ENCODE data around the gene NAALADL2.

NAALADL2 gene

DNA sequence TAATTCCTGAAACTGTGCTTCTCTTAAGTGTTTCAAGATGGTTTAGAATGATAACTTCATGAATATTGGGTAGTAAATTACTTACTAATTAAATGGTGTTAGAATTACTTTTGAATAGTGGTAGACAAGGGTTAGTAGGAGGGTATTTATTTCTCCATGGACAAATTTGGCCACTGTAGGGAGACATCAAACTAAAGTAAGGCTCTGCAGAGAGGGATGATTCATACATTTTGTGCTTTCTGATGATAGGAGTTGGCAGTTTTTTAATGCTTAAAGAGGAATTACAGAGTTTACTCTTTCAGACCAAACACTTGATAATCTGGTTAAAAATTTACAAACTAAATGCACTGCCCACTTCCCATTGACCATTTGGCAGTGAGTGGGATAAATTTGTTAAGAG lies 127.6 kb downstream of the NAALADL2 start:
- DNase-seq (ENCODE audit: low spot score): no peak

DNA sequence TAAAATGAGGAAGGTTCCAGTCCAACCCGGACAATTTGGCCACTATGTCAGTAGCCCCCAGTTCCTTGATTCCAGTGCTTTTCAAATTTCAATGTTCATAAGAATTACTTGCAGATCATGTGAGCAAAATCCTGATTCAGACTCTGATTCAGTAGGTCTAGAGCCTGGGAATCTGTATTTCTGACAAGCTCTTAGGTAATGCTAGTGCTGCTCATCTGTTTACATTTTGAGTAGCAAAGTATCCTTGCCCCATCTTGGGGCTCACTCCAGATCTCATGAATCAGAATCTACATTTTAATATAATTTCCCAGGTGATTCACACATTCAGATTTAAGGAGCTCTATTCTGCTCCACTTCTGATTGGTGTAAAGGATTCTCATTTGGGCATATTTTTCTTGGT lies 142.0 kb downstream of the NAALADL2 start:
- no peak for DNase-seq (ENCODE audit: low spot score)

DNA sequence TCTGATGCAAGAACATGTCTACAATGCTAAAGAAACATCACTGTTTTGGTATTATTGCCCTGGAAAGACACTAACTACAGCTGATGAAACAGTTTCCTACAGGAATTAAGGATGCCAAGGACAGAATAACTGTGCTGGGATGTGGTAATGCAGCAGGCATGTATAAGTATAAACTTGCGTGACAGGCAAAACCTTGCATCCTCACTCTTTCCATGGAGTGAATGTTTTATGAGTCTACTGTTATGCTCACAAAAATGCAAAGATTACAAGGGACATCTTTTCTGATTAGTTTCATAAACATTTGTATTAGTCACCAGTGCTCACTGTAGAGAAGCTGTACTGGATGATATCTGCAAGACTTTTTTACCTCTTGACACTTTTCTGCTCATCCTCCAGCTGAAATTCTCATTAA lies 143.6 kb downstream of the NAALADL2 start:
- DNase-seq (ENCODE audit: low spot score): no peak

DNA sequence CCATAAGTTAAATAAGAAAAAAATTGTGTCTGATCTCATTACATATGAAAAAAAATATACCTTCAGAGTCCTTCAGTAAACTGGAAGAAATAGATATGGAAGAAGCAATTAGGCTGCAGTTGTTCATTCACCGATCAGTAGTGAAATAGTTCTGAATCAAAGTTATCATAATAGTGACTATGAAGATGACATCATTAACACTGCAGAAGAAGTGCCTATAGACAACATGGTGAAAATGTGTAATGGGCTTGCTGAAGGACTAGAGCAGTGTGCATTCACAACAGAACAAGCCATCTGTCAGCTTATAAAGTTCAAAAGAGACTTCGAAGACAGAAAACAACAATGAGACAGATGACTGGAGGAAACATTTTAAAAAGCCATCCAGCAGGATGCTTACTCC lies 144.5 kb downstream of the NAALADL2 start:
- no peak for DNase-seq (ENCODE audit: low spot score)

DNA sequence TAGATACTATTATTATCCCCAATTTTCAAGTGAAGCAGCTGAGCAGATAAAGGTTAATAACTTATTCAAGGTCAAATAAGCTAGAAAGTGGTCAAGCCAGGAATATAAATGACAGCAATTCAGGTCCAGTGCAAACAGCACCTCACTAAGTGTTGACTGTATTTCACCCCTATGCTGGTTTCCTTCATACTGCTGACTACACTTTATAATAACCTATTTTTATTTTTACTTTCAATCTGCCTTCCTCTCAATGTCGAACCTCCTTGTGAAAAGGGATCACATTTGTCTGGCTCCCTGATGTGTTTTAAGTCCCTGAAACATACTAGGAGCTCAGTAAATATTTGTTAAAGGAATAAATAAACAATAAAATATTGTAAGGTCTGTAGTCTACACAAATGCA lies 146.1 kb downstream of the NAALADL2 start:
- no peak for DNase-seq (ENCODE audit: low spot score)

DNA sequence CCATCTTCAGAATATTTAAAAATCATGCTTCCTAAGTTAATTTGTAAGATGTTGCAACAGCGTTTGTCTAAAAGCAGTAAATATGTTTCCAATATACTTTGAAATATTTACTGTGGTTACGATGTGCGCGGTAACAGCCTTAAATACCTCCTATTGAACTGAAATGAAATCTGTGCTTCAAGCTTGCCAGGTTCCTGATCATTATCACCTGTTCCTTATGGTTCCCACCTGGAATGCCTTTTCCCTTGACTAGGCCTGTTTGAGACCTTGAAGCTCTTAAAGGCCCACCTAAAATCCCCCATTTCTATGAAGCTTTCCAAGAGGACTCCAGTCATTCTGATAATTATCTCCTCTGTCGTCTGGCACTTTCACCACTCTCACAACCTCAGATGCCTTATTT lies 146.7 kb downstream of the NAALADL2 start:
- no peak for DNase-seq (ENCODE audit: low spot score)

DNA sequence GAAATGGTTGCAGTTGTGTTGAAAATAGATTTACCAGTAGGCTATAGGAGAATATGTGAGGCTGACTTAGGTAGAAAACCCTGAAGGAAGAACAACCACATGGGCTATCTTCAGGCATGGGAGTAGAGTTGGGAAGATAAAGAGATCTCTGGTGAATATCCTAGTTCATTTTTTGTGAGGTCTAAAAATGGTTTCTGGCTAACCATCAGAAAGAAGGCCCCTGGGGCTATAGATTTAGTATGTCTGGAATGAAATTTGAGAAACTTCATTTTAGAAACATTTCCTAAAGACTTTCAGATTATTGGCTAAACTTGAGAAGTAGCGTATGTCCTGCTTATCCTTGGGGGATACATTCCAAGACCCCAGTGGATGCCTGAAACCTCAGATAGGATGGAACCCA lies 148.2 kb downstream of the NAALADL2 start:
- DNase-seq (ENCODE audit: low spot score): no peak

DNA sequence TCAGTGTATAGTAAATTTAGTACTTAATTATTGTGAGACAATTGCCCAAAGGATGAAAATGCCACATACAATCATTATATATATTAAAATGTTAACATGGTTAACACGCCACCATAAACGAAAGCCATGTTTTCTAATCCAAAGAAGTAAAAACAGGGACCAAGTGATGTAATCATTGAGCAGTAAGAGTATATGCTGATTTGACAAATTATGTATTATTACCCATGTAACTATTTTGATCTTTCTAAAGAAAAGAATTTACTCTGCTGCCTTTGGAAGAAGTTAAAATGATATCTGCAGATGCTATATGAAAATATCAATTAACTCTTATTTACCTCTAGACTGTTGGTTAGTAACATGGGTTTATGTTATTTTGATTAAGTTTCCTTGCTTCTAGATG lies 150.2 kb downstream of the NAALADL2 start:
- no peak for DNase-seq (ENCODE audit: low spot score)

DNA sequence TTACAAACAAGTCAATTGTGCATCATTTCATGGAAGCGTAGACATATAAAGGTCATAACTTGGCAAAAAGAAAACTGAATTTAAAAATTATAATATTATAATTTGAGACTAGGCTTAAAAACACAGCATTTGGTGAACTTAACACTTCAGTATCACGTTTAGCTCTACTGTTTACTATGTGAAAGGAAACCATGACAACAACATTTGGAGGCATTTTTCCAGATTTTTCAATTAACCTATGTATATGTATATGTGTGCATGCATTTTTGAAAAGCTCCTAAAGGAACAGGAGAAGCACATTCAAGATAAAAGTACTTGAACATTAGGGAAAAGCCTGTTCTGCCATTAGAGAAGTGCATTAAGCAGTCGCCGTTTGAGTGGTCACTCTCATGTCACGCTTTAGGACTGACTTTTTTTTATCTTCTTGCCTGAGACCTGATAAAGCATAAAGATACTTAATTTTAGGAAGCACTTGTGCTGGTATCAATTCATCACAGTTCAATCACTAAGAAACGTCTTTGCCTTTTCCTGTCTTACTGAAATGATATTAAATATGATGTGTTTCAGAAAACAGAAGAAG lies 156.0 kb downstream of the NAALADL2 start:
- DNase-seq (ENCODE audit: low spot score): no peak

DNA sequence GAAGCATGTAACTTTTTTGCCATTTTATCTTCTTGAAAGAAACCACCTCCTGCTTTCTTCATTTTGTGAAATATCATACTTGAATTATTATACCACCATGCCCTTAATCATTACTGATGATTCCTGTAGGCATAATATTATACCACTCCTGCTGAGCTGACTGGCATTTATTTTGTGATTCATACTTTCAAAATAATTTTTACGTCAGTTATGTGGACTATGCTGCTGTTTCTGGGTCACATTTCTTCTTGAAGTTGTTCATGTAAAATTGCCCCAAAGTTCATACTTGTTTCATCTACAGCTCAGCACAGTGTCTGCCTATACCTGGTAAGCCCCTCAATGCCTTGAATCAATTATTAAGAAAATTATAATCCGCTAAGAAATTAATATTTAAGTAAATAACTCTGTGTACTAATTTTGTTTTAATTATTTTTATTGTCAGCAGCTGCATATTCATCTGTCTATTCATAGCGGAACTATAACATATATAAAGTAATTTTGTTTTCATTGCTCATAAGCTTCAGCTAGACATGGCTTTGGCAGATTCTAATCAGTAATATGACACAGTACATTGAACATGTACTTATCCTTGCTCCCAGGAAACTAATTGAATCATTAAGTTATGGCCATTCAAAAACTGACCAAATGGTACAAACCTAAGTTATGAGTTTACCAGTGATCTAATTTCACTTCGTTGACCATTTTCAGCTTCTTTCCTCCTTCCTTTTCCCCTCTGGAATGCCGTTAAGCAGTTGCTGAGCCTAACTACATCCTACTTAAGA lies 160.0 kb downstream of the NAALADL2 start:
- DNase-seq (ENCODE audit: low spot score): no peak

DNA sequence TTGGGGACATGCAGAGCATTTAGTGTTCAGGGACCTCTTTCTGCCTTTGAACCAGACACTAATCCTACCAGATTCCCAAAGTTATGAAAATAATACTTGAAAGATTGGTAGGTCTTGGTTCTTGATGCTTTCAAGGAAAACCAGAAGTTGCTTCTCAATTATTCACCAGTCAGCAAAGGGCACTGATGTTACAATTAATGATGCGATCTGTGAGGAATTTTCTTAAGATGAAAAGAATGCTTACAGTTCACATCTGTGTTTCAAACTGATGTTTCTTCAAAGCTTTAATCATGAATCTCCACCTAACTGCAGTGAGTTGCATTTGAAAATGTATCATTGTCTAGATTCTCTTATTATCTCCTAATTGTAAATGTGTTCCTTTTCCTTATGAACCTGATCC lies 161.0 kb downstream of the NAALADL2 start:
- no peak for DNase-seq (ENCODE audit: low spot score)

DNA sequence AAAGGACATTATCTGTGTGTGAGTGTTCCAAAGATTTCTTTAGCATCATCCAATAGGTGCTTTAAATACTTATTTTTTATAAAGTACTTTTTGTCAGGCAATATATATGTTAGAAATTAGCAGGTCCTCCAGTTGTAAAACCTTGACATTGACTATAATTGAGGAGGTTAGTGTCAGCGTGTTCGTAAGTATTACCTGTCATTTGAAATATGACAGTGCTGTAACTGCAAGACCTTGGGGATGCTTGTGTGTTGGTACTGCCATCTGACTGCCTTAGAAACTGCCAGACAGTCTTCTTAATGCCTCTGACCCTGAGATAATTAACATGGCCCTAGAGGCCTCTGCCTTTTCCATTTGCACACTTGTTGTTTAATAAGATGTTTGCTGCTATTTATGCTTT lies 170.7 kb downstream of the NAALADL2 start:
- DNase-seq (ENCODE audit: low spot score): no peak

DNA sequence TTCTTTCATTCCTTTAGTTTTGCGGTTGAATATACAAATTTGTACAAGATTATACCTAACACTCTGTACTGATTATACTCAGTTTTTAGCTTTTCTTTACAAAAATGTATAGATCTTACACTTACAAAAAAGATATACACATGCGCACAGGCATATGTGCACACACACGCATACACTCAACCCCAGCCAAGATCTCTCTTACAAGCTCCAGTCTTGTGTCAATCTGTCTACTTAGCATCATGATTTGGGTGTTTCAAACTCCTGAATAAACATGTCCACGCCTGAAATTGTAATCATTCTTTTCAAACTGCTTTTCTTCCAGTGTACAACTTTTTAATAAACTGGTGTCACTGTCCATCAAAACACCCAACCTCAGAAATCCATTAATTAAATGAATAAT lies 180.7 kb downstream of the NAALADL2 start:
- no peak for DNase-seq (ENCODE audit: low spot score)

DNA sequence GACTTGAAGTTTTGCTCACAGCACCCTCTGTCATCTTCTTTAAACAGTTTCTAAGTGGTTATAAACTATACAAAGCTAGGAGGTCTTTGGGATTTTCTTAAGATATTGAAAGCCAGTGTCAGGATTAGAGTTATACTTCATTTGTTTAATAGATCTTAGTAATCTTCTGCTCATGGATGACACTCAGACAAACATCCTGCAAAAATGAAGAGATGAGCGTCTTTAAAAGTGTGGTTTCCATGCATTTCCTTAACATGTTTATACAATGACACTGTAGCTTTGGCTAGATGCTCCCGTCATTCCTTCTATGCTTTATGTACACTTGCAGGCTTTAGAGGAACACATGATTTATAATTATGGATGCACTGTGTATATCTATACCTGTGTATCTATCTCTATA lies 182.2 kb downstream of the NAALADL2 start:
- DNase-seq (ENCODE audit: low spot score): no peak

DNA sequence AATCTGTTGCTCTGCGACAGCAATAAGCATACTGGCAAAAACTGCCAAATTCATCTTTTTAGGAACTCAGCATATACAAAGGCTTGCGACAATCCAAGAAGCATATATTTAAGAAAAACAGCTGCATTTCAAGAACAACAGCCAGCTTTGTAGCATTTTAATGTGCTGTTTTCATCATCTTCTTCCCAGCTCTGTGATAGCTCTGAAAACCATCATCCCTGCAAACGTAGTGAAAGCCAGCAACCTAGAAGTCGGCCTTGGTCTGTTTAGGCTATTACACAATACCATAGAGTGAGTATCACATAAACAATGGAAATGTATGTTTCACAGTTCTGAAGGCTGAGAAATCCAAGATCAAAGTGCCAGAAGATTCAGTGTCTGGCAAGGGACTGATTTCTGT lies 187.5 kb downstream of the NAALADL2 start:
- DNase-seq (ENCODE audit: low spot score): no peak

DNA sequence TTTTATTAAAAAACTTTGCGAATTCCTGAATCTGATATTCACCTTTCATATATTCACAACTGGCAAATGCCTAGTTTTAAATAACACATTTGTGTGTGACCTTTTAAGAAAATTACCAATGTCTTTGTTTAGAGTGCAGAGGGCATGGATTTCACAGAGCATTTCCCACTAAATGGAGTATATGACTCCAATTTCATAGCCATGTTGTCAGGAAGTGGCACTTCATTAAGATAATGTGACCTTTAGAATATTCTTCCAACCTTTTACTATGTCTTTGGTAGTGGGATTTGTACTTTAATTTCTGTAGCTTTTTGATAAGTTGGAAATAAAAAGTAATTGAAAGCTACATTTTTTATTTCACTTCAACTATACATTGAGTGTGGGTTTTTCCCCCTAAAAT lies 188.7 kb downstream of the NAALADL2 start:
- DNase-seq (ENCODE audit: low spot score): no peak

DNA sequence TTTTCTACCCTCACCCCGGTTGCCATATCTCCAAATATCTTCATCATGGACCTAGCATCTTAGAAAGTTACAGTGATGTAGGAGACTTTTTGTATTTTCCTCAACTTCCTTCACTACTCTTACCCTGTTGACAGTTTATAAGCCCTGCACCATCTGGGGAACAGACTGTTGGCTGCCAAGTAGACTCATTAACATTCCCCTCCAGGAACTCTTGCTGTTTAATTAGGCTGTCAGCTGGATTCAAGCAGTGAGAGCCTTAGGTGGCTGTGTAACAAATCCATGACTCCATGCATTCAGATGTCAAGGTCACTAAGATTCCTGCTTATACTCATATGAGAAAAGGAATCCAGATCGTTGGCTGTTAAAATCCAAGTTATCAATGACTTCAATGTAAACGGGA lies 198.3 kb downstream of the NAALADL2 start:
- DNase-seq (ENCODE audit: low spot score): no peak

DNA sequence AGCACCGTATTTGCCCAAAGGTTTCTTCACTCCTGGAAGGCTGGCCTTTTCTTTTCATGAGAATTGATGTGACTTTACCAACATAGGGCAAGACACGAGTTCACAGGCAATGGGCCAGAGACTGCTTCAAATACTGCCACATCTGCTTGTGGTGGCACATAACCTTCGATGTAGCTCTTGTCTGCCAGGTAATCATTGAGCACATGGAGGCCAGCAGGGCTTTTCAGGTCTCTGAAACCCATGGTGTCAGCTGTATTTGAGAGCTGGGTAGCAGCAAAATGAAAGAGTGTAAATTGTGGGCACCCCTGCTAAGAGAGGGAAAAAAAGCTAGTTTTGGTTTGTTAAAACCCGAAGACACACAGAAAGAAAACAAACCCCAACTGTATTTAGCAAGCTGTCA lies 200.7 kb downstream of the NAALADL2 start:
- no peak for DNase-seq (ENCODE audit: low spot score)

DNA sequence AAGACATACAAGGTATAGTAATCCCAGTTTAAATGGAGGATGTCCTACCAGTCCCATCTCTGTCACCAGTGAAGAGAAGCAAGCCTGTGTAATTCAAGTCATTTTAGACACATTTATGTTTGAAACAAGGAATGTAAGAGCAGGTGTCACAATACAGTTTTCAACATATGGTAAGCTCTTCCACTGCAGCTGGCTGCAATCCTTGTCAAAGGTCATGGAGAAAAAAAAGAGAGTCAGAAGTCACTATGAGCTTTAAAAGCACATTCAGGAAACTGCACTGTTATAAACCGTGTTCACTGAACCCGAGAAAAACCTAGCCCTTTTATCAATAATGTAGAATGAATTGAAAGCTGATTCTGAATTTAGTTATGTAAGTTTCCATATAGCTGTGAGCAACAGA lies 206.4 kb downstream of the NAALADL2 start:
- DNase-seq (ENCODE audit: low spot score): no peak

DNA sequence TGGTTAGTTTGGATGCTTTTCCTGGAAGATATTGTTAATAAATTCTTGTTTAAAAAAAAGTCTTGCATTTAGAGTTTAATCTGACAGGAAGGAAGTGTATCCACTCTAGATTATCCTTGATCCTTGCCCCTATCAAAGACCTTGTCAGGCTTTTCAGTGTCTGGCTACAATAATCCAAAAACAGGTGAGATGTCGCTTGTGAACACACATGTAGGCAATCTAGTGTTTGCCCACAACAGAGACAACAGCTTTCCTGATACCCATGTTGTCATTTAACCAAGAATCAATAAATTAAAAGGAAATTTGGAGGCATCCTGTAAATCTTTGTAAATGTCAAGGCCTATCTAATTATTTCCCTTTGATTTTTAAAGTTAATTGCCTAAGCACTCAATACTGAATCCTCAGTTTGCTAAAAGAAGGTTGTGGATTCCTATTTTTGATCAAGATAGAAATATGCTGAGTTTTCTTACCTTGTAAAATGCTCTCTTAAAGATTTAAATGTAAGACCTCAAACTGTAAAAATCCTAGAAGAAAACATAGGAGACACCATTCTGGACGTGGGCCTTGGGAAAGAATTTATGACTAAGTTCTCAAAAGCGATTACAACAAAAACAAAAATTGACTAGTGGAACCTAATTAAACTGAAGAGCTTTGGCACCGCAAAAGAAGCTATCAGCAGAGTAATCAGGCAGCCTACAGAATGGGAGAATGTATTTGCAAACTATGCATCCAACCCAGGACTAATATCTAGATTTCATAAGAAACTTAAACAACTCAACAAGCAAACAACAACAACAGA lies 207.7 kb downstream of the NAALADL2 start:
- no peak for DNase-seq (ENCODE audit: low spot score)

DNA sequence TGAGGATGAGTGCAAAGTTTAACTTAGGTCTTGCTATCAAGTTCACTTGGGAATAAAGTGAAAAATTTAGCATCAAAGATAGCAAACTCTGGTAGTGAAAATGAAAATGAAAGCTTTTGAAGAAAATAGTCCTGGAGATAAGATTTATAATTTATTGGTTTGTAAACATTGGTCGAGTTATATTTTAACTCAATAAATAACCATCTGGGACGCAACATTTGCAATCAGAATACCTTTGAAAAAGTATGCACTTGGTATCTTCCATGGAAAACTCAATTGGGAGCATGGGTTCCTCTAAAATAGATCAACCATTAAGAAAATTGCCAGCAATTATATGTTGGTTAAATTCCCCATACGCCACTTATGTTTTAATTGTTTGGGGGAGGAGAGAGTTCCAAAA lies 209.5 kb downstream of the NAALADL2 start:
- no peak for DNase-seq (ENCODE audit: low spot score)

DNA sequence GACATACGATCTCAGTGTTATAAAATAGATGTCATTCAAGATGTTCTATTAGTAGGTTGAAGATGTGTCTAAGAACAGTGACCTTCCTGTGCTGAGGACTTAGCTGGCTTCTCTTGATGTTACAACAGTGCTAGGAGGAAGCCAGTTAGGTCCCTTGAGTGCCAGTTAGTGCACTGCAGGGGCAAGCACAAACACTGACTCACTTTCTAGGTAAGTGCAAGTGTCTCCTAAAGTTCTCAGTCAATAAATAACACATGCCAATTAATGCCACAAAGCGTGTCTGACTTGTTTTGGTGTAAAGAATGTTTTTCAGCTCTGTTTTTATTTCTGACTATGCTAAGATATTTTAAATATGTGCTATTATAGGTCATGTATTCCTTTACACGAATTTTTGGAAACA lies 211.8 kb downstream of the NAALADL2 start:
- DNase-seq (ENCODE audit: low spot score): no peak

DNA sequence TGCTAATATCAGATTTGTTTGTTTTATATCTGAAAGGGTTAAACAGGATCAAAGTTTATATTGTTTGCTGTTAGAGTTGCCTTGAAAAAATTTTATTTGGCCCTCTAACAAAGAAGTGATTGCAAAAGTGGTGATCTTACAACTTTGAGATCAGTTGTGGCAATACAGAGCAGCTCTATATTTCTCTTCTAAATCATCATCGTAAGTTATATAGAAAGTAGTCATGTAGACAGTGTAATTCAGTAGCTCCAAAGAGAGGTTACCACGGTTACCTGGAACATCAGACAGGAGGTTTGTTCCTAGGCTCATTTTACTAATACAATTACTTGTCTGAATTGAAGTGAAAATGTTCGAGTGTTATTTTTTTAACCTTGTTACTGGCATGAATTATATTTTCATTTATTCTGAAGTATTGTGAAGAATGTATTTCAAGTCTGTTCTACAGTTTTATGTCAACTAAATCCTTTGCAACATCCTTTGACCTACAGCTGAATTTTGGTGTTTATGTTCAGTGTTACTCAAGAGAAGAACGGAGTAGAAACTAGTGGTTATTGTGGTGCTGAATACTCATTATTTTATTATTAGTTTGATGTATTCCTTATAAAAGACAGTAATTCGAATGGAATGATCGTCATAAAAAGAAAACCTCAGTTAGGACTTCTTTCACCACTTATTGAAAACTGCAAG lies 214.2 kb downstream of the NAALADL2 start:
- DNase-seq (ENCODE audit: low spot score): no peak
